Smooth muscle cell (in vitro differentiated cells): Measurements from ENCODE around the gene IRF4. TPM values are rescaled to one million over a fixed set of nuclear protein-coding genes. Genes with fewer than 3 reads are reported as not detected.

Source experiments
- DNase-seq: peaks from one replicate; lab custom pipeline; 2025; ENCODE audit not compliant: unreplicated experiment; lab: John Stamatoyannopoulos, UW
- H2AFZ ChIP-seq: fragments of 200-600 bp; sonication (generic); 2 replicates; pipeline ENCODE4 v1.6.0; 2016; ENCODE audit warnings: antibody characterized with exemption, low read depth, mild to moderate bottlenecking
- H3F3A ChIP-seq: fragments of 200-600 bp; sonication (generic); 2 replicates; pipeline ENCODE4 v1.6.0; 2017; ENCODE audit warnings: antibody characterized with exemption, low read depth
- H3K27ac ChIP-seq: fragments of 200-600 bp; sonication (generic); 2 replicates; pipeline ENCODE4 v1.5.1; 2016; ENCODE audit warnings: low read depth, mild to moderate bottlenecking
- H3K27me3 ChIP-seq: fragments of 200-600 bp; sonication (generic); 2 replicates; pipeline ENCODE4 v1.6.1; 2016; ENCODE audit warnings: low read depth, mild to moderate bottlenecking
- H3K36me3 ChIP-seq: fragments of 200-600 bp; sonication (generic); 2 replicates; pipeline ENCODE4 v1.5.1; 2016; ENCODE audit warnings: low read depth
- H3K4me1 ChIP-seq: fragments of 200-600 bp; sonication (generic); 2 replicates; pipeline ENCODE4 v1.5.1; 2016; ENCODE audit warnings: low read depth
- H3K4me2 ChIP-seq: fragments of 200-600 bp; sonication (generic); 2 replicates; pipeline ENCODE4 v1.6.0; 2016; ENCODE audit warnings: mild to moderate bottlenecking
- H3K4me3 ChIP-seq: fragments of 200-600 bp; sonication (generic); 2 replicates; pipeline ENCODE4 v1.5.1; 2016; ENCODE audit warnings: mild to moderate bottlenecking
- H3K79me2 ChIP-seq: fragments of 200-600 bp; sonication (generic); 2 replicates; pipeline ENCODE4 v1.6.0; 2016; ENCODE audit warnings: low read depth, mild to moderate bottlenecking
- H3K9ac ChIP-seq: fragments of 200-600 bp; sonication (generic); 2 replicates; pipeline ENCODE4 v1.6.0; 2016; ENCODE audit warnings: low read depth
- H3K9me3 ChIP-seq: fragments of 200-600 bp; sonication (generic); replicated peaks from 2 replicates; pipeline ENCODE4 v1.5.1; 2016; ENCODE audit warnings: low read depth
- H4K20me1 ChIP-seq: fragments of 200-600 bp; sonication (generic); 2 replicates; pipeline ENCODE4 v1.6.0; 2016; ENCODE audit warnings: low read depth
- CTCF ChIP-seq: fragments of 200-600 bp; sonication (generic); IDR thresholded peaks from 2 replicates; pipeline ENCODE4 v1.5.1; 2017; ENCODE audit warnings: borderline replicate concordance, mild to moderate bottlenecking, antibody characterized with exemption; ENCODE audit not compliant: insufficient read depth, poor library complexity, severe bottlenecking
- WGBS: methylation state at CpG from one replicate; pipeline ENCODE4 v1.1.7; 2016; ENCODE audit warnings: low lambda C conversion rate; 5-methylcytosine and 5-hydroxymethylcytosine counted together
- polyA plus RNA-seq: library from polyadenylated mRNA; unstranded; fragments of >200 nt; fragmentation: Nextera tagmentation; extraction: Ambion mirVana; gene quantifications from 2 replicates; pipeline ENCODE4 v1.2.1, GENCODE V29; 2016
- total RNA-seq: library from RNA; depleted of rRNA; stranded (reverse); fragments of >200 nt; gene quantifications from 2 replicates; pipeline ENCODE4 v1.2.3, GENCODE V29; 2014

Gene IRF4
- total and polyA plus RNA-seq, 2 experiments from 2014 or later = 0.04 TPM; not detected in 1

- Histone ChIP-seq H3K9me3 (no peaks in the 10 kb centered on the region), H3K79me2 (no peaks in the 10 kb centered on the region), H3K4me1 (no peaks in the 10 kb centered on the region), H3K36me3 (no peaks in the 10 kb centered on the region), H3K4me3 (no peak overlapping the region), H3K4me2 (no peak overlapping the region), H3K27ac (no peak overlapping the region), H2AFZ (no peak overlapping the region), H3K27me3 (peaks cover 47% of the 10 kb centered on the region), H4K20me1 (no peaks in the 10 kb centered on the region), H3K9ac (no peak overlapping the region), H3F3A (no peaks in the 10 kb centered on the region)
- WGBS = 86% methylated on average over 11 of the region's 11 CpGs
- no peak for TF ChIP-seq CTCF
- DNase-seq = no peak
These were observed 8.4 kb downstream of the IRF4 start for GRCh38 chr6:399785-400534.

- H3K9ac ChIP-seq = no peak overlapping the region
- H3F3A ChIP-seq = no peaks in the 10 kb centered on the region
- DNase-seq = no peak
- H3K79me2 ChIP-seq = no peaks in the 10 kb centered on the region
- H3K27me3 ChIP-seq = peaks cover 44% of the 10 kb centered on the region
- no peaks in the 10 kb centered on the region for H3K9me3 ChIP-seq
- H3K27ac ChIP-seq = no peak overlapping the region
- H2AFZ ChIP-seq = no peak overlapping the region
- H3K36me3 ChIP-seq = no peaks in the 10 kb centered on the region
- no peak overlapping the region for H3K4me2 ChIP-seq
- TF ChIP-seq CTCF = no peak
- H3K4me1 ChIP-seq = no peaks in the 10 kb centered on the region
- H3K4me3 ChIP-seq = no peak overlapping the region
- WGBS = 95% methylated on average over 6 of the region's 6 CpGs
- no peaks in the 10 kb centered on the region for H4K20me1 ChIP-seq
These were observed 9.3 kb downstream of the IRF4 start for GRCh38 chr6:400815-401214.

GRCh38 chr6:401239-401993 lies 9.9 kb downstream of the IRF4 start:
- H3K4me3 ChIP-seq = no peak overlapping the region
- H4K20me1 ChIP-seq = no peaks in the 10 kb centered on the region
- H3K36me3 ChIP-seq = no peaks in the 10 kb centered on the region
- no peak overlapping the region for H2AFZ ChIP-seq
- H3K4me1 ChIP-seq = no peaks in the 10 kb centered on the region
- H3K27ac ChIP-seq = no peak overlapping the region
- TF ChIP-seq CTCF = no peak
- no peaks in the 10 kb centered on the region for H3F3A ChIP-seq
- WGBS = 93% methylated on average over 27 of the region's 27 CpGs
- DNase-seq = no peak
- H3K79me2 ChIP-seq = no peaks in the 10 kb centered on the region
- no peak overlapping the region for H3K4me2 ChIP-seq
- H3K9me3 ChIP-seq = no peaks in the 10 kb centered on the region
- H3K9ac ChIP-seq = no peak overlapping the region
- H3K27me3 ChIP-seq = peaks cover 39% of the 10 kb centered on the region
